Common myeloid progenitor, CD34-positive (primary cell): ENCODE results near the gene ATP6V1G2.

ENCODE experiments used
- CTCF ChIA-PET: fragments of 350-600 bp; sonication (Branson Sonifier 250); formaldehyde crosslinking; loops from one replicate; lab custom pipeline; 2021; ENCODE audit warnings: antibody characterized with exemption; lab: Charles Lee
- POLR2A ChIA-PET: fragments of 350-600 bp; sonication (Branson Sonifier 250); formaldehyde crosslinking; loops from one replicate; lab custom pipeline; 2021; ENCODE audit warnings: antibody characterized with exemption; lab: Charles Lee
- DNase-seq, 3 donors: peaks; one replicate each; pipeline versions ENCODE4 v3.0.0 to v3.0.0-alpha.2; 2013
- H3K27ac ChIP-seq, 2 experiments: 1 replicate in 1 of 2; 2 replicates in 1 of 2; pipeline ENCODE4 v1.7.0; 2013; ENCODE audit warnings: inconsistent platforms in 2 of 2, low read length in 2 of 2, mild to moderate bottlenecking in 2 of 2, low read depth in 1 of 2, moderate library complexity in 1 of 2; ENCODE audit not compliant: severe bottlenecking in 2 of 2, insufficient read depth in 1 of 2, poor library complexity in 1 of 2
- H3K27me3 ChIP-seq, 5 experiments: replicated peaks in 2 of 5; 1 replicate in 3 of 5; 2 replicates in 2 of 5; pipeline versions ENCODE4 v1.6.1 to v1.7.0; 2013; ENCODE audit warnings: low read length in 4 of 5, mild to moderate bottlenecking in 2 of 5, moderate library complexity in 2 of 5, inconsistent platforms in 1 of 5; ENCODE audit not compliant: insufficient read depth in 5 of 5, control insufficient read depth in 4 of 5
- H3K36me3 ChIP-seq, 4 experiments: 1 replicate in 2 of 4; 2 replicates in 2 of 4; pipeline versions ENCODE4 v1.6.1 to v1.7.0; 2013; ENCODE audit warnings: low read length in 3 of 4, control low read depth in 1 of 4, mild to moderate bottlenecking in 1 of 4; ENCODE audit not compliant: control insufficient read depth in 4 of 4, insufficient read depth in 4 of 4
- H3K4me1 ChIP-seq, 4 experiments: 1 replicate in 3 of 4; 2 replicates in 1 of 4; pipeline versions ENCODE4 v1.6.1 to v1.7.1; 2013; ENCODE audit warnings: low read length in 3 of 4, mild to moderate bottlenecking in 3 of 4, control low read depth in 1 of 4, inconsistent platforms in 1 of 4, moderate library complexity in 1 of 4; ENCODE audit not compliant: control insufficient read depth in 4 of 4, insufficient read depth in 4 of 4; ENCODE audit errors: control extremely low read depth in 1 of 4
- H3K4me3 ChIP-seq, 7 experiments: 1 replicate in 4 of 7; 2 replicates in 3 of 7; pipeline versions ENCODE4 v1.5.1 to v1.7.0; 2013; ENCODE audit warnings: mild to moderate bottlenecking in 7 of 7, low read length in 6 of 7, moderate library complexity in 6 of 7, inconsistent platforms in 2 of 7, low read depth in 2 of 7, control low read depth in 1 of 7; ENCODE audit not compliant: insufficient read depth in 4 of 7, control insufficient read depth in 1 of 7; ENCODE audit errors: extremely low read depth in 1 of 7
- H3K9me3 ChIP-seq, 5 experiments: 1 replicate in 4 of 5; 2 replicates in 1 of 5; pipeline versions ENCODE4 v1.6.1 to v1.7.1; 2013; ENCODE audit warnings: low read length in 4 of 5, mild to moderate bottlenecking in 2 of 5, inconsistent platforms in 1 of 5, low read depth in 1 of 5, moderate library complexity in 1 of 5; ENCODE audit not compliant: control insufficient read depth in 4 of 5, insufficient read depth in 2 of 5; ENCODE audit errors: control extremely low read depth in 1 of 5
- WGBS: methylation state at CpG from one replicate; pipeline ENCODE4 v1.1.5; 2013; ENCODE audit not compliant: insufficient coverage; 5-methylcytosine and 5-hydroxymethylcytosine counted together

ATP6V1G2 gene

GRCh38 chr6:31559958-31560696 lies 13.7 kb upstream of the ATP6V1G2 start:
- Histone ChIP-seq H3K36me3 (peaks cover 0 to 4% (median 1%) of the 10 kb centered on the region in 4 experiments), H3K27ac (peak overlapping the region in 1 of 2 experiments; percentile 69), H3K27me3 (no peaks in the 10 kb centered on the region), H3K4me3 (peak overlapping the region; percentile 16 to 64 (median 41)), H3K9me3 (no peaks in the 10 kb centered on the region), H3K4me1 (peaks cover 30 to 83% (median 62%) of the 10 kb centered on the region in 4 experiments)
- CTCF ChIA-PET = interaction anchor here (1.1 to 24.7 kb wide), 6 partner anchors 11 to 258 kb away, joined by 3 to 557 read pairs (median 21); partner anchors contain the start of genes AIF1, LST1, LTB and NCR3
- peak; percentile 58 to 91 (median 87) for DNase-seq
- 3% methylated on average over 7 of the region's 7 CpGs for WGBS
- POLR2A ChIA-PET = interaction anchor here (1.5 to 2.7 kb wide), 3 partner anchors 9 to 177 kb away, joined by 5 to 13 read pairs (median 7); partner anchors contain the start of gene LST1

- Histone ChIP-seq H3K36me3 (peaks cover 0 to 4% (median 1%) of the 10 kb centered on the region in 4 experiments), H3K9me3 (no peaks in the 10 kb centered on the region), H3K27ac (peak overlapping the region in 1 of 2 experiments; percentile 69), H3K4me1 (peaks cover 30 to 83% (median 62%) of the 10 kb centered on the region in 4 experiments), H3K27me3 (no peaks in the 10 kb centered on the region), H3K4me3 (peak overlapping the region in 6 of 7 experiments; percentile 27 to 64 (median 42))
- WGBS = 15% methylated on average over 3 of the region's 4 CpGs
- no peak for DNase-seq
- ChIA-PET POLR2A (interaction anchor here (1.4 to 2.7 kb wide), 4 partner anchors 16 to 178 kb away, joined by 5 to 13 read pairs (median 6); partner anchors contain the start of genes LST1, LTB and TNF), CTCF (interaction anchor here (1.0 to 24.7 kb wide), 8 partner anchors 10 to 258 kb away, joined by 3 to 557 read pairs (median 4); partner anchors contain the start of genes AIF1, ATP6V1G2, LST1 and LTB)
Measured at GRCh38 chr6:31559606-31559957, 13.2 kb upstream of the ATP6V1G2 start.

GRCh38 chr6:31558631-31559500 lies 12.5 kb upstream of the ATP6V1G2 start:
- H3K9me3 ChIP-seq = no peaks in the 10 kb centered on the region
- no peaks in the 10 kb centered on the region for H3K27me3 ChIP-seq
- CTCF ChIA-PET = interaction anchor here (0.9 to 24.7 kb wide), 10 partner anchors 10 to 259 kb away, joined by 3 to 557 read pairs (median 3); partner anchors contain the start of genes AIF1, ATP6V1G2, LST1 and LTB
- peak overlapping the region in 1 of 2 experiments; percentile 69 for H3K27ac ChIP-seq
- H3K36me3 ChIP-seq = peaks cover 0 to 4% (median 1%) of the 10 kb centered on the region in 4 experiments
- peak; percentile 86 to 98 (median 98) for DNase-seq
- 0% methylated on average over 8 of the region's 14 CpGs for WGBS
- H3K4me1 ChIP-seq = peaks cover 30 to 82% (median 61%) of the 10 kb centered on the region in 4 experiments
- H3K4me3 ChIP-seq = peak overlapping the region in 5 of 7 experiments; percentile 37 to 64 (median 44)
- POLR2A ChIA-PET = interaction anchor here (0.8 to 2.7 kb wide), 6 partner anchors 16 to 179 kb away, joined by 4 to 13 read pairs (median 6); partner anchors contain the start of genes AIF1, LST1, LTB and TNF

GRCh38 chr6:31558318-31558625 lies 11.9 kb upstream of the ATP6V1G2 start:
- POLR2A ChIA-PET = interaction anchor here (1.1 to 2.7 kb wide), 5 partner anchors 17 to 28 kb away, joined by 3 to 13 read pairs (median 6); partner anchors contain the start of genes LST1, LTB and TNF
- peak overlapping the region in 1 of 2 experiments; percentile 69 for H3K27ac ChIP-seq
- peaks cover 28 to 76% (median 58%) of the 10 kb centered on the region in 4 experiments for H3K4me1 ChIP-seq

GRCh38 chr6:31557443-31558317 lies 11.3 kb upstream of the ATP6V1G2 start:
- DNase-seq = no peak
- Histone ChIP-seq H3K4me3 (peak overlapping the region in 4 of 7 experiments; percentile 37 to 51 (median 42)), H3K27me3 (no peaks in the 10 kb centered on the region), H3K36me3 (peaks cover 0 to 4% (median 1%) of the 10 kb centered on the region in 4 experiments), H3K27ac (peak overlapping the region in 1 of 2 experiments; percentile 69), H3K4me1 (peaks cover 28 to 70% (median 57%) of the 10 kb centered on the region in 4 experiments), H3K9me3 (no peaks in the 10 kb centered on the region)
- CTCF ChIA-PET = interaction anchor here (0.9 to 24.7 kb wide), 5 partner anchors 8 to 94 kb away, joined by 3 to 557 read pairs (median 38); partner anchors contain the start of genes LST1, LTB, NCR3 and NFKBIL1
- WGBS = 44% methylated on average over 19 of the region's 24 CpGs
- POLR2A ChIA-PET = interaction anchor here (1.2 kb wide), 2 partner anchors 23 to 24 kb away, joined by 3 to 4 read pairs; partner anchors contain the start of gene LTB

More at GRCh38 chr6:31558318-31558625, 11.9 kb upstream of the ATP6V1G2 start:
- no peak for DNase-seq
- no peaks in the 10 kb centered on the region for H3K9me3 ChIP-seq
- peak overlapping the region in 4 of 7 experiments; percentile 37 to 51 (median 42) for H3K4me3 ChIP-seq
- CTCF ChIA-PET = interaction anchor here (0.9 to 24.7 kb wide), 6 partner anchors 9 to 94 kb away, joined by 3 to 557 read pairs (median 20); partner anchors contain the start of genes ATP6V1G2, LST1, LTB and NCR3
- H3K36me3 ChIP-seq = peaks cover 0 to 4% (median 1%) of the 10 kb centered on the region in 4 experiments
- 69% methylated on average over 7 of the region's 8 CpGs for WGBS
- no peaks in the 10 kb centered on the region for H3K27me3 ChIP-seq
